Effector CD4-positive, alpha-beta T cell (primary cell): ENCODE data around the gene UBE2F.
"Not testable (repeated sequence)": the region's sequence is repeated elsewhere in the genome, so short reads cannot be mapped to it uniquely, and the experiment has no call there.

ENCODE experiments used
- DNase-seq: peaks from one replicate; pipeline ENCODE4 v3.0.0-alpha.2; 2020

Gene UBE2F

DNA sequence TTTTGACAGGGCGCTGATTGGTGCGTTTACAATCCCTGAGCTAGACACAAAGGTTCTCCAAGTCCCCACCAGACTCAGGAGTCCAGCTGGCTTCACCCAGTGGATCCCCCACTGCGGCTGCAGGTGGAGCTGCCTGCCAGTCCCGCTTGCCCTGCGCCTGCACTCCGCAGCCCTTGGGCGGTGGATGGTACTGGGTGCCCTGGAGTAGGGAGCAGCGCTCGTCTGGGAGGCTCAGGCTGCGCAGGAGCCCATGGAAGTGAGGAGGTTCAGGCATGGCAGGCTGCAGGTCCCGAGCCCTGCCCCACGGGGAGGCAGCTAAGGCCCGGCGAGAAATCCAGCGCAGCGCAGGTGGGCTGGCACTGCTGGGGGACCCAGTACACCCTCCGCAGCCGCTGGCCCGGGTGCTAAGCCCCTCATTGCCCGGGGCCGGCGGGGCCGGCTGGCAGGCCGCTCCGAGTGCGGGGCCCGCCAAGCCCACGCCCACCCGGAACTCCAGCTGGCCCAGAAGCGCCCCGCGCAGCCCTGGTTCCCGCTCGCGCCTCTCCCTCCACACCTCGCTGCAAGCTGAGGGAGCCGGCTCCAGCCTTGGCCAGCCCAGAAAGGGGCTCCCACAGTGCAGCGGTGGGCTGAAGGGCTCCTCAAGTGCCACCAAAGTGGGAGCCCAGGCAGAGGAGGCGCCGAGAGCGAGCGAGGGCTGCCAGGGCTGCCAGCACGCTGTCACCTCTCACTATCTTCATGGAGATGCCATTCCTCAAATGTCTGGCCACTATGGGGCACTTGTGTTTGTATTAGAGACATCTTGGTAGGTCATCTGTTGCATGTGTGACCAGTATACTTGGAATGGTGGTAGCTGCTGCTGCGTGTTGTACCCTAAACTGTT lies 91.1 kb downstream of the UBE2F start:
- DNase-seq: not testable (repeated sequence)

DNA sequence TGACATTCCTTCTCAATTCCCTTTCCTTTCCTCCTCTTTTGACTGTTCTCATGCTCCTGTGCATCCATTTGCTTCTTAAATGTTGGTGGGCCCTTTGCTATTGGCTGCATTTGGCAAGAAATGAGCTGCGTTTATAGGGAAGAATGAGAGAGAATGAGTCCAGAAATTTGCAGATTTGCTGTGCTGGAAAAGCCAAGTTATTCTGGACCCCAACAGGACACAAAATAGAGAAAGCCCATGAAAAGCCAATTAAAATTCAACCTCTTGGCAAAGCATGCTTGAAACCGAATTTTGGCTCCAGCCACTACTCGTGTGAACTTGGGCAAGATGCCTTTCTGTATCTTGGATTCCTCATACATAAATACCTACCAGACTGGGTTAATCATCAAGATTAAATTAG lies 92.7 kb downstream of the UBE2F start:
- DNase-seq: no peak

DNA sequence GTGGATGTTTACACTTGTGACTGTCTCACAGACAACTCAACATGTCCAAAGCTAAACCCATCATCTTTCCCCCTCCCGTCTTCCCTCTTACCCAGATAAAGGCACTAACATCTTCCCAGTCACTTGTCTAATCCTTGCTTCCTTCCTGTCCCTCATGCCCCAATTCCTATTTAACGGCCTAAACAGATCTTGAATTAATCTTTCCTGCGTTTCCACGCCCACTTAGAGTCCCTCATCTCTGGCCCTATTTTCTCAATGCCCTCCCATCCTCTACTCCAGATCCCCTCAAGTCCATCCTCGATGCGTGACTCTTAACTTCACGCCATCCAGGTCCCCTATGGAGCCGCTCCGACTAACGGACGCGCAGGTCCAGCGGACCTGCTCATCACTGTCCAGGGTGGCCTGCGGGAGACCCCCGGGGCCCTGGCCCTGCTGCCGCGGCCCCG lies 93.3 kb downstream of the UBE2F start:
- no peak for DNase-seq

DNA sequence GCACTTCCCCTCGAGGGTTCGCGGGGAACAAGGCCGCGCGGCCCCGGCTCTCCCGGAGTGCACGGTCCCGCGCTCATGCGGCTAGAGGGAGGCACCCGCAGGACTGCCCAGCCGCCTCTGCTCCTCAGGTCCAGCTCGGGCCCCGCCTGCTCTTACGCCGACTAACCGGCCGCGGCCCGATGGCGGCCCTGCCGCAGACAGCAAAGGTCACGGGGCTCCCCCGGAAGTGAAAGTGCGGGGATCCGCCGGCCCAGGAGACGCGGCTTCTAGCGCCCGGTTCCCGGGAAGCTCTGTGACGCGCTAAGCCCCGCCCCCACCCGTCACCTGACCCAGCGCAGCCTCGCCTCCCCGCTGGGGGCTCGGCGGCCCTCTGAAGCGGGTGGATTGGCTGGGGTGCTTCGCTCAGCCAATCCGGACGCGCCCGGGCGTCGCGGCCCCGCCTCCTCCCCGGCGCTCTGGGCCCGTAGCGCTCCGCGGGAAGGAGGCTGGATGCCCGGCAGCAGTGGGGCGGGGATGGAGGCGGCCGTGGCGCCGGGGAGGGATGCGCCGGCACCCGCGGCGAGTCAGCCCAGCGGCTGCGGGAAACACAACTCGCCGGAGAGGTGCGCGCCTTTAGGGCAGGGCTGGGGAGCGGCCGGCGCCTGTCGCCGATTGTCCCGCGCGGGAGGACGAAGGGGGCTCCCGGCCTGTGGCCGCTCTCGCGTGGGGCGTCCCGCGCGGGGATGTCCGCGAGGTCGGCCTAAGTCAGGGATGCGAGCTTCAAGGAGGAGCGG lies 93.9 kb downstream of the UBE2F start, which contains the start of gene SCLY:
SCLY (plus strand) TSS at position 460 of the 773 bp plus-strand sequence; CDS start at position 514, 54 bp downstream.
- DNase-seq: peak; percentile 96

DNA sequence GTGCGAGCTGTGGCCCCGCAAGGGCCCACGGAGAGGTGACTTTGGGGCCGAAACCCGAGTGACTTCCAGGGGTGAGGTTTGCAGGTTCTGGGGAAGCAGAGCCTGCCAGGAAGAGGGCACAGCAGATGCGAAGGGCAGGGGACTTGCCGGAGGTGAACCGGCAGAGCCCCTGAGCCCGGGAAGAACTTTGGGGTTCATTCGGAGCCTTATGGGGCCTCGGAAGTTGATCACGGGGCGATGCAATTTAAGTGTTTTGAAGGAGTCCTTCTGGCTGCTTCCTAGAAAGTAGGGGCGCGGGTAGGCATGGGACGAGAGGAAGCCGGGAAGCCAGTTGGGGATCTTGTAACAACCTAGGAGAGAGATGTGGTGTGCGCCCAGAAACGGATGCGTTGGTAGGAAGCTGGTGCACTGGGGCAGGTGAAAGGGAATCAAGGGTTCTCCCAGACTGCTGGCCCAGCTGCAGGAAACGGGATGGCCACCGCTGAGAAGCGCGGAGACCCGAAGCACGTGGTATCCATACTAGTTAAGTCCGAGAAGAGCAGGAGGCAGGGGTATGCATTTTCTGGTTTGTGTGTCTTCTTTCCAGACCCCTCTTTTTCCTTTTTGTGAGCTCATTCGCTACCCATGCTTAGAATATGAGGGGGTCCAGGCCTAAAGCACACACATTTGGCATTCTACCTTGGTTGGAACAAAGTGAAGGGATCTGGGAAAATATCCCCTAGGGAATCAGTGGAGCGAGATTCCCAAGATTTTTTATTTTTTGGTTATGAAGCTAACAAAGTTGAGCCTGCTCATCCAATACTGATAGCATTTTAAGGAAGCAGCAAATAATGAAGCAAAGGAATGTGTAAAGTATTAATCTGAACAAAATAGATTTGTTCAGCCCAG lies 94.7 kb downstream of the UBE2F start:
- DNase-seq: peak; percentile 19

DNA sequence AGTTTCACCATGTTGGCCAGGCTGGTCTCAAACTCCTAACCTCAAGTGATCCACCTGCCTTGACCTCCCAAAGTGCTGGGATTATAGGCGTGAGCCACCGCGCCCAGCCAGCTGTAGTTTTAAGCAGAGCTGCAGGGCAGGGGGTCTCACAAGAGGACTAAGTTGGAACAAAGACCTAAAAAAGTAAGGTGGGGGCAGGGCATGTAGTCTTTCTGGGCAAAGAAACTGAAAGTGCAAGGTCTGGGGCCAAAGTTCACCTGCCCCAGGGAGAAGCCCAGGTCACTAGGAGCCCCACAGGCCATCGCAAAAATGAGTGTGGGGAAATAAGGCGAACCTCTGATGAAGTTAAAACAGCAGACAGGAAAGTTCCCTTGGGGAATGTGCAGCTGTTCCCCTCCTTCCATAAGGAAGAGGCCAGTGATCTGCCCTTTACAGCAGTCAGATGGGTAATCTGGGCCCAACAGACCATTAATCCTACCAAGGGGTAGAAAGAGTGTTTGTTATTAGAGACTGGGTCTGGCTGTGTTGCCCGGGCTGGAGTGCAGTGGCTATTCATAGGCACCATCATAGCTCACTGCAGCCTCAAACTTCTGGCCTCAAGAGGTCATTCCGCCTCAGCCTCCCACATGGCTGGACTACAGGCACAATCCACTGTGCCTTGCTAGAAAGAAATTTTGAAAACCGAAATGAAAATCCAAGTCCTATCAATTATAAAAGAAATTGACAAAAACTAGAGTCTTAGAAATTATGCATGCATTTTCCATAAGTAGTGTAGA lies 96.8 kb downstream of the UBE2F start:
- no peak for DNase-seq

DNA sequence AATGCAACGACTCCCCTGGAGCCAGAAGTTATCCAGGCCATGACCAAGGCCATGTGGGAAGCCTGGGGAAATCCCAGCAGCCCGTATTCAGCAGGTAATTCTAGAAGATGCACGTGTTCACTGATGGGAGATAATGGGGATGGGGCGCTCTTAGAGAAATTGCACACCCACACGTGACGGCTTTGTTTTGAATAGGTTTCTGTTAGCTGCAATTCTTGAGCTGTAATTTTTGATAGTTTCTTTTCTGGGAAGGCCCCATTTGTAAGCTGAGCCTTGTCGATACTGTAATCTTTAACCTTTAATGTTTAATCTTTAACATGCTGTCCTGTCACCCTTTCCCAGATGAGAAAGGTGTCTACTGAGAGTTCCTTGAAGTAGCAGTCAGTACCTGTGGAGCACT lies 97.6 kb downstream of the UBE2F start:
- DNase-seq: no peak

DNA sequence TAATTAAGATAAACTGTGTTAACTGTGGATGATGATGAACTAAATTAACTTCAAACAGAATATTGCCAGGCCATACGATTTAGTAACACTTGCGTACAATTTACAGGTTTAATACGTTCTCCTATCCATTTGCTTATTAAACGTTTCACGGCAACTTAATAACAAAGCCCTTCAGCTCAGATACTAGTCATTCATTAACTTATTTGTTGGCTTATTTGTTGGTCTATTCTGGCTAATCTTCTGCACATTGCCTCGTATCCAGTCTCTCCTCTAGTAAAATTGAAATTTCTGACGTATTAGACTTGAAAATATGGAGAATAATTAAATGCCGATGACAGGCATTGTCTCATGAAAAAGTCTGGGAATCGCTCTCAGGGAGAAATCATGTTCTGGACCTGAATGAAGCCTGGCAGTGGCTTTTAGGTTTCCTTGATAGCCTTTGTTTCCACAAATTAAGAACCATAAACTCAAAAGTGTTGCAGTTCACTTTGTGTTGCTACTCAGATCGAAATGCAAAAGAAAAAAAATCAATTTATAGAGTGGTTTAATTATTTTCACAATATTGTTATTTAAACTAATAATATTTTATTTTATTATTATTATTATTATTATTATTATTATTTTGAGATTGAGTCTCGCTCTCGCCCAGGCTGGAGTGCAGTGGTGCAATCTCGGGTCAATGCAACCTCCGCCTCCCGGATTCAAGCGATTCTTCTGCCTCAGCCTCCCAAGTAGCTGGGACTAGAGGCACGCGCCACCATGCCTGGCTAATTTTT lies 98.4 kb downstream of the UBE2F start:
- no peak for DNase-seq

DNA sequence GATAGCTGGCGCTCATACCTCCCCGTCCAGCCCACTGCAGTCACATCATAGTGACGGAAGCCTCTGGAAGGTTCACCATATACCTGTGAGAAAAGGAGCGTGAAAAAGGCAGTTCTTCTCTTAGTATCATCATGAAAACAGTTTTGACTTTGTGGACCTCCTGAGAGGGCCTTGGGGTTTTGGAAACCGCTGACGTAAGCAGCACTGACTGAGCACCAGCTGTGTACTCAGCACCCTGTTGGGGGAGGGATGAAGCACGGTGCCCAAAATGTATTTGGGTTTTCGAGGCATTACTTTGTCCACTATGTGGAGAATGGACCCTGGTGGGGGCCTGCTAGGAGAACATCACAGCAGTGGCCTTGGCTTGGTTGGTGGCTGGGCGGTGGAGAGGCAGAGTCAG lies 99.4 kb downstream of the UBE2F start:
- no peak for DNase-seq

DNA sequence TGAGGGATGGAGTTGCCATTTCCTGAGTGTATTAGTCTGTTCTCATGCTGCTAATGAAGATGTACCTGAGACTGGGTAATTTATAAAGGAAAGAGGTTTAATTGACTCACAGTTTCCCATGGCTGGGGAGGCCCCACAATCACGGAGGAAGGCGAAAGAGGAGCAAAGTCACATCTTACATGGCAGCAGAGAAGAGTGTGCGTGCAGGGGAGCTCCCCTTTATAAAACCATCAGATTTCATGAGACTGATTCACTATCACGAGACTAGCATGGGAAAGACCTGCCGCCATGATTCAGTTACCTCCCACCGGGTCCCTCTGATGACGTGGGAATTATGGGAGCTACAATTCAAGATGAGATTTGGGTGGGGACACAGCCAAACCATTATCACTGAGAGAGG lies 99.9 kb downstream of the UBE2F start:
- DNase-seq: not testable (repeated sequence)

DNA sequence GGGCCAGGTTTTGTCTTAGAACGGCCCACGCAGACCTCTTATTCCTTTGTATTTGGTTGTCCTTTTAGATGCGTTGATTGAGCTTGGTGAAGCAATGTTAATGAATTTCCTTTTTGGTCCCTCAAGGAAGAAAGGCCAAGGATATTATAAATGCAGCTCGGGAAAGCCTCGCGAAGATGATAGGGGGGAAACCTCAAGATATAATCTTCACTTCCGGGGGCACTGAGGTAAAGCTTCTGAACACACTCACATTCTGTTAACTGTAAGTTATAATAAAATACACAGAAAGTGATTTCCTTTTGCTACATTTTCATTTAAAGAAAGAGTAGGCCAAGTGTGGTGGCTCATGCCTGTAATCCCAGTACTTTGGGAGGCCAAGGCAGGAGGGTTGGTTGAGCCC lies 101.1 kb downstream of the UBE2F start:
- no peak for DNase-seq

DNA sequence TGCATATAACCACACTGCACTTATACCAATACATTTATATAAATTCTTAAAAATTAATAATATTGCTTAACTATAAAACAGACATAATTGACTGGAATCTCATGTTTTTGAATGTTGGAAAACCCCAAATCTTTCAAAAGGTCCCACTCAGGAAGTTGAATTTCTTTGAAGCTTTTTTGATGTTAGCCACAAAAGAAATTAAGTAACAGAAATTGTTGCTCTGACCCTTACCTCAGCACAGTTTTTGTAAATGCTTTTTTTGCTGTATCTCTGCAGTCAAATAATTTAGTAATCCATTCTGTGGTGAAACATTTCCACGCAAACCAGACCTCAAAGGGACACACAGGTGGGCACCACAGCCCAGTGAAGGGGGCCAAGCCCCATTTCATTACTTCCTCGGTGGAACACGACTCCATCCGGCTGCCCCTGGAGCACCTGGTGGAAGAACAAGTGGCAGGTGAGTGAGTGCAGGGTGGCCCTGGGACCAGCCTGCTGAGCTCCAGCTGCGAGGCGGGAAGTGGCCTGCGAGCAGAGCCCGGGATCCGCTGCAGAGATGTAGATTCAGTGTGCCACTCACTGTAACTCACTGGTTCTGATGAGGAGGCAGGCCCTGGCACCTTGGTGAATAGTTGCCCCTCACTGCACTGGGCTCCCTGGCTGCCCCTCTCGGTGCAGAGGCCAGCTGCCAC lies 102.4 kb downstream of the UBE2F start:
- no peak for DNase-seq

DNA sequence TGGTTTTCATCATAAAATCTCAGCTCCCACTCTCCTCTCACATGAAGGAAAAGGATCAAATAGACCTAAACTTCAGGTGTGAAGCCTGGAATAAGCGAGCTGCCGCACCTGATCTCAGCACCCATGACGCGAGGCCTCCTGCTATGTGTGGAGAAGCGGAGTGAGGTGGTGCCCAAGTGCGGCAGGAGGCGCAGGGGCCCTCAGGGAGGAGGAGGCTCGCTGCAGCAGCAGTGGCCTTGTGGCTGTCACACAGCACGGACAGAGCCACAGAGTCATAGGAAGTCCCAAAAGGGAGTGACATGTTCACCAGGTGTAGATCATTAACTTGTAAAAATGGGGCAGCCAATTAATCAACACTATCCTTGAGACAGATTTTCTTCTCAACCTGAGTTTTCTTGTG lies 103.1 kb downstream of the UBE2F start:
- DNase-seq: no peak

DNA sequence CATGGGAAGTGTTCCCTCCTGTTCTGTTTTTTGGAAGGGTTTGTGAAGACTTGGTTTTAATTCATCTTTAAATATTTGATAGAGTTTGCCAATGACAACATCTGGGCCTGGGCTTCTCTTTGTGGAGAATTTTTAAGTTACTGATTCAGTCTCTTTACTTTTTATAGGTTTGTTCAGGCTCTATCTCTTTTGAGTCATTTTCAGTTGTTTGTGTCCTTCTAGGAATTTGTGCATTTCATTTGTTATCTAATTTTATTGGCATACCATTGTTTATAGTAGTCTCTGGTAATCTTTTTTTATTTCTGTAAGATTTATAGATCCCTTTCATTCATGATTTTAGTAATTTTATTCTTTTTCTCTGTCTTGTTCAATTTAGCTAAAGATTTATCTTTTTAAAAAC lies 108.6 kb downstream of the UBE2F start:
- DNase-seq: no peak

DNA sequence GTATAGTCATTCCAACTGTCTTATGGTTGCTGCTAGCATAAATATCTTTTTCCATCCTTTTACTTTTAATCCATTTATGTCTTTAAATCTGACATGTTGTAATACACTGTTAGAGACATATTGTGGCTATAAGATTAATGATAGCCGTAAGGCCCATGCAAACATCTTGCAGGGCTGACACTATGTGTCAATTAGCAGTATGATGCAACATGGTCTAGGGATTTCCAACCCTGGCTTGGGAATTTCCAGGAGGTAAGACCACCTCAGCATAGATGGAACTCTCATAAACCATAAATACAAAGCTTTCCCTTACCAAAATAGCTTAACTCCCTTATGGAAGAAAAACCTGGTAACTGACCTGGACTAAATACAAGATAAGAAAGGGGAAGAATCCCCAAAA lies 110.5 kb downstream of the UBE2F start:
- DNase-seq: no peak

DNA sequence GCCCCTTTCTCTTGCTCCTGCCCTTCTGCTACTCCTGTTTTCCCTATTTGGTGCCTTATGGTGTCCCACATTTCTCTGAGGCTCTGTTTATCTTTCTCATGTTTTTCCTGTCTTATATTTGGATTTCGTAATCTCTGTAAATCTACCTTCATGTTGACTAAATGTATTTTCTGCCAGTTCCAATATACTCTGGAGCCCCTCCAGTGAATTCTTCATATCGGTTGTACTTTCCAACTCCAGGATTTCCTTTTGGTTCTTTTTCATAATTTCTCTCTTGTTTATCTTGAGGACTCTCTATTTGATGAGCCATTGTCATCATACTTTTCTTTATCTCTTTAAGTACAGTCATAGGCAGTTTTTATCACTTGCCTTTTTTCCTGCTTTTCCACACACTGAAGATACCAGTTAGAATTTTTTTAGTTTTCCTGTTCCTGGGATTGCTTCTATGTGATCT lies 113.1 kb downstream of the UBE2F start:
- DNase-seq: no peak

DNA sequence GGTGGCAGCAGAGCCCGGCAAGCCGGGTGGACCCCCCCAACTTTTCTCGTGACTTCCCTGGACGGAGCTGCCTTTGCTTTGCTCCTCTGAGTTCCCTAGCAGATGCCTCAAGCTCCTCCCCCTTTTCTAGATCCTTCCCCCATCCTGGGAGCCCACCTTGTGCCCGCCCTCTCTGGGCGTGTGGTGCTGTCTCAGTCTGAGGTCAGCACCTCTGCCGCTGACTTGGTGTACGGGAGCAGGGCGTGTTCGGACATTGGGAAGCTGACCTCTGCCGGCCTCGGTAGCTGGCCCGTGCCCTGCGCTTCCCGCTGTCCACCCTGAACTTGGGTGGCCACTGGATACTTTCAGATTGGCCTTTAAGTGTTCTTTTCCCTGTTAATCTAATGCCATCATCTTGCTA lies 113.7 kb downstream of the UBE2F start:
- no peak for DNase-seq

DNA sequence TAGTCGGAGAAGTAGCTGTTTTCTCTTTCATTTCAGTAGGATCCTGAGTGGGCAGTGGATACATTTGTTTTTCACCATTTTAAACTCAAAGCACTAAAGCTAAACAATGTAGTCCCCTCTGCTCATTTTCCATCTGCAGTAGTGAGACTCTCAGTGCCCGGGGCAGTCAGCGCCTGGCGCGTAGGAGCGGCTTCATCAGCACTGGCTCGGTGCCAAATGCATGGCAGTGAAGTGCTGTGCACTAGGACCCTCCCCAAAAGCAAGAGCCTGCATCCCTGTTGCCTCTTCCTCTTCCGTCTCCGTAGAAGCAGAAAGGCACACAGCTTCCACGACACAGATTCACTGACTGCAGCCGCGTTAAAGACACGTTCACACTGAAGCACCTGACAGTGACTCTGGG lies 114.3 kb downstream of the UBE2F start:
- no peak for DNase-seq

DNA sequence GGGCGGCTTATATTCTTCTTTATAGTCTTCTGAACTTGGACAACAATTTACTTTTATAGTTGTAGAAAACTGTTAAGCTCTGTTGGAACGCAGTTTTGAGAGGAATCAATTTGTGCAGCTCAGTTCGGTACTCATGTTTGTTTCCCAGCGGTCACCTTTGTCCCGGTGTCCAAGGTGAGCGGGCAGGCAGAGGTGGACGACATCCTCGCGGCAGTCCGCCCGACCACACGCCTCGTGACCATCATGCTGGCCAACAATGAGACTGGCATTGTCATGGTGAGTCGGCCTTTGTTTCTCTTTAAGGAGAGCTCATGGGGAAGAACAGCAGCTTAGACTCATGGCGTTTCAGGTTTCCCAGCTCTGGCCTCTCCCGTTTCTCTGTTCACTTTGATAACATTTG lies 114.7 kb downstream of the UBE2F start:
- no peak for DNase-seq

DNA sequence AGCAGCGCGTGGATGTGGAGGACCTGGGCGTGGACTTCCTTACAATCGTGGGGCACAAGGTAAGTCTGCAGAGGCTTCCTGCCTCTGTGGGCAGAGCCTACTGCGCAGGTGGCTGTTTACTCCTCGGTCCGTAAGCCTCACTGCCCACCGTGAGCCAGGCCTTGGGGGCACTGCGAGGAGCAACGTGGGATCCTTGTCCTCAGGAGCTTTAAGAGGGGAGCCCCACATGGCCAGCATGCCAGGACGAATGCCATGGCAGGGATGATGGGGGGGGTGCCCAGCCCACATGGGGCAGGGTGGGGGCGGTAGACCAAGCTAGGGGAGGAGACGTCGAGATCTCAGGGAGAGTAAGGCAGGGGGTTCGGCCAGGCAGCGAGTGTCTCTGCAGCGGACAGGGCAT lies 115.3 kb downstream of the UBE2F start:
- DNase-seq: no peak

DNA sequence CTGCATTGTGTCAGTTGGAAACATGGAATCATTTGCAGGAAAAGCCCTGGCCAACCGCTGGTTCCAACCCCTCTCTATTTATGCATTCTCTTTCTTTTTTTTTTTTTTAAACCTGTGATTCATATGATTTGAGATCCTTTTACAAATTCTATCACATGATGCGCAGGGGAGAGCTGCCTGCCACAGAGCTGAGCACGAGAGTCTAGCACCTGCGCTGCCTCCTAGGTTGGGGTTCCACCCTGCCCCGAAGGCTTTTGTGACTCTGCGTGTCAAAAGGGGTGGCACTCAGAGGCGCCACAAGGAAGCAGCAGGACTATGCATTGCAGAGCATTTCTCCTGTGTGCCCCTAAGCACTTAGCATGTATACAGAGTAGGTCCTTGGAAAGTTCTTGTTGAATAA lies 116.0 kb downstream of the UBE2F start:
- no peak for DNase-seq
